ENCODE data around the gene TCF4.

TCF4 gene

GRCh38 chr18:55243255-55243654 lies 344.7 kb downstream of the TCF4 start:
- Histone ChIP-seq H3K4me2 (ENCODE audit: low read length) (peak overlapping the region; percentile 71), H3K27me3 (ENCODE audit: control insufficient read depth, insufficient read depth, low read length) (no peaks in the 10 kb centered on the region), H3K4me1 (ENCODE audit: control insufficient read depth, insufficient read depth, low read length) (peaks cover 35% of the 10 kb centered on the region), H3K36me3 (ENCODE audit: insufficient read depth, low read length) (no peaks in the 10 kb centered on the region), H3K9me3 (replicated peaks; ENCODE audit: low read length) (no peaks in the 10 kb centered on the region), H3K9ac (ENCODE audit: low read depth, low read length) (no peak overlapping the region), H3K4me3 (ENCODE audit: low read length) (no peak overlapping the region)

GRCh38 chr18:55240978-55241377 lies 347.0 kb downstream of the TCF4 start:
- Histone ChIP-seq H3K9ac (ENCODE audit: low read depth, low read length) (no peak overlapping the region), H3K9me3 (replicated peaks; ENCODE audit: low read length) (no peaks in the 10 kb centered on the region), H3K4me1 (ENCODE audit: control insufficient read depth, insufficient read depth, low read length) (peaks cover 28% of the 10 kb centered on the region), H3K27me3 (ENCODE audit: control insufficient read depth, insufficient read depth, low read length) (no peaks in the 10 kb centered on the region), H3K36me3 (ENCODE audit: insufficient read depth, low read length) (no peaks in the 10 kb centered on the region), H3K4me2 (ENCODE audit: low read length) (no peak overlapping the region), H3K4me3 (ENCODE audit: low read length) (no peak overlapping the region)

DNA sequence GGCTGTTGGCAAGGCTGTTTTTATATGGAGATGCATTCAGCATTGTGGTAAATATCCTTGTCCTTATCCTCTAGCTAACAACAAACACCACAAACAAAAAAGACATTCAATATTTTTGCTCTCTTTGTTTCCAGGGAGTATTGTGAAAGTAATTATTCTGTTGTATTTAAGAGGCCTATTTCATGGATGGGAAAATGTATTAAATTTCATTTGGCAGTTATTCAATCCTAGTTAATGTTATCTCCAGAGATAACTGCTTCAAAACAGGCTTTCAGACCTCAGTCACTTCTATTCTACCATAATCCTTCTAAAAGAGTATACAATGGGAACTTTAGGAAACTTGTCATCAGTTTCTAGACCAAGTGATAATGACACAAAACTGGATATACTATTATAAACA lies 348.3 kb downstream of the TCF4 start:
- Histone ChIP-seq H3K4me3 (ENCODE audit: low read length) (no peak overlapping the region), H3K36me3 (ENCODE audit: insufficient read depth, low read length) (no peaks in the 10 kb centered on the region)

GRCh38 chr18:55237660-55238059 lies 350.3 kb downstream of the TCF4 start:
- Histone ChIP-seq H3K36me3 (ENCODE audit: insufficient read depth, low read length) (peaks cover under 1% of the 10 kb centered on the region), H3K9me3 (replicated peaks; ENCODE audit: low read length) (no peaks in the 10 kb centered on the region), H3K27me3 (ENCODE audit: control insufficient read depth, insufficient read depth, low read length) (no peaks in the 10 kb centered on the region), H3K4me3 (ENCODE audit: low read length) (no peak overlapping the region), H3K4me2 (ENCODE audit: low read length) (no peak overlapping the region), H3K9ac (ENCODE audit: low read depth, low read length) (no peak overlapping the region), H3K4me1 (ENCODE audit: control insufficient read depth, insufficient read depth, low read length) (peaks cover 6% of the 10 kb centered on the region)

More for the DNA sequence above, 348.3 kb downstream of the TCF4 start:
- Histone ChIP-seq H3K9ac (ENCODE audit: low read depth, low read length) (no peak overlapping the region), H3K4me2 (ENCODE audit: low read length) (no peak overlapping the region), H3K27me3 (ENCODE audit: control insufficient read depth, insufficient read depth, low read length) (no peaks in the 10 kb centered on the region), H3K4me1 (ENCODE audit: control insufficient read depth, insufficient read depth, low read length) (peaks cover 18% of the 10 kb centered on the region), H3K9me3 (replicated peaks; ENCODE audit: low read length) (no peaks in the 10 kb centered on the region)

DNA sequence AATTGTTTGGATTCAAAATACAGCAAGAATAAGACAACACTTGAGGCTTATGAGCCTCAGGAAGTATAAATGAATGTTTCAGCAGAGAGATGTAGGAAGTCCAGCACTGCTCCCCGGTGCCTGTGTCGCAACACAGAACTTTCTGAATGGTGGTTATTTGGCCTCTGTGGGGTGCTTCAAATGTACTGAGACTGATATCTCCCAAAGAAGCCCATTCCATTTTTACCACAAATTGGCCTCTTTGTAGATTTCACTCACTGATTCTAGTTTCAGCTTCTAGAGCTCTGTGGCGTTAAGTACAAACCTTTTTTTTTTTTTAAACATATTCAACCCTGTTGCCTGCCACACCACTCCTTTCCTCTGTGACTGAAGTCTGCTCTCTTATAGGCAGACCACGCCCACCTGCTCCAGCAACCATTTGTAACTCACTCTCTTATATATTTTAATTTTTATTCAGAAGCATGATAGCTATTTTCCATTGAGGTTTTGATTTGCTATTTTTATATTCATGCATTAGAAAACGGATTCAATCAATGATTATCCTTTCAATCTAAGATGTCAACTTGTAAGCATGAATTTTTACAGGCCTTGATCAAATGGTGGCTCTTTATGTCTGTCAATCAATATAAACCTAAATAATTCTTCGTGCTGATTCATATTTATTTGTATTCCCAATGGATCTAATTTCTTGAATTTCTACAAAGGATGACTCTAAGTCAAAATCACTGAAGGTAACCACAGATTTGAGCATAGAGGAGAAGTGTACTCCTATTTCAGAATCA lies 351.7 kb downstream of the TCF4 start:
- H3K4me1 ChIP-seq (ENCODE audit: control insufficient read depth, insufficient read depth, low read length), result peaks cover 6% of the 10 kb centered on the region
- H3K4me3 ChIP-seq (ENCODE audit: low read length), result no peak overlapping the region
- H3K36me3 ChIP-seq (ENCODE audit: insufficient read depth, low read length), result peaks cover 10% of the 10 kb centered on the region
- H3K9ac ChIP-seq (ENCODE audit: low read depth, low read length), result no peak overlapping the region
- H3K4me2 ChIP-seq (ENCODE audit: low read length), result no peak overlapping the region
- H3K27me3 ChIP-seq (ENCODE audit: control insufficient read depth, insufficient read depth, low read length), result no peaks in the 10 kb centered on the region
- no peaks in the 10 kb centered on the region for H3K9me3 ChIP-seq (replicated peaks; ENCODE audit: low read length)

- no peaks in the 10 kb centered on the region for H3K27me3 ChIP-seq (ENCODE audit: control insufficient read depth, insufficient read depth, low read length)
- H3K9me3 ChIP-seq (replicated peaks; ENCODE audit: low read length), result no peaks in the 10 kb centered on the region
- H3K9ac ChIP-seq (ENCODE audit: low read depth, low read length), result no peak overlapping the region
- H3K4me2 ChIP-seq (ENCODE audit: low read length), result no peak overlapping the region
- peaks cover 6% of the 10 kb centered on the region for H3K4me1 ChIP-seq (ENCODE audit: control insufficient read depth, insufficient read depth, low read length)
- H3K36me3 ChIP-seq (ENCODE audit: insufficient read depth, low read length), result peaks cover 22% of the 10 kb centered on the region
- no peak overlapping the region for H3K4me3 ChIP-seq (ENCODE audit: low read length)
Measured at GRCh38 chr18:55235094-55235461, 352.9 kb downstream of the TCF4 start.

DNA sequence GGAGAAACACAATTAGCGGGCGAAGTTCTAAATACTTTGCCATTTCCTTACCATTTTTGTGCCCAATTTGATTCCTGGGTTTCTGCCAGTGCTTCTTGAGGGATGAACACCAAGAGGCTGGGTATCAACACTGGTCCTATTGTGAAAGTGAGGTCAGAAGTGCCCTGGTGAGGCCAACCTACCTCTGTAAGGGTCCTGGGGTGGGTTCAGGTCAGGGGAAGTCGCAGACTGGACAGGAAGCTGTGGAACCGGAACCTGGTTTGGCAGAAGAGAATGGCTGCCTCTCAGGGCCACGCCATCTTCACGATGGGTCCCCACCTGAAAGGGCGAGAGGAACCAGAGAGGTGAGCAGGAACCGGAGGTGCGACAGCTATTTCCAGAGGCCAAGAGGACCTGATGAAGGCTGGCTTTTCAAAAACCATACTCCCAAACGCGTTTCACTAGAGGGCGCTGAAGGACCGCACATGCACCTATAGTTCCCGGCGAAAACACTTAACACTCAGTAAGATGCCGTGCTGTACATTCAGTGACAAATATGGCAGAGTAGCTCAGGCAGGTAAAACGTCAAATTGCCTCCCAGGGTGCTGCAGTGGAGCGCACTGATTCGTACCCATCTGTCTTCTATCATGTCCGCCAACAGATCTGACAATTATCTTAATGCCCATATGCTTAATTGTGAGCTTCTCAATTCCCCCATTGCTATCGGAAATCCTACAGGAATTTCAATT lies 353.5 kb downstream of the TCF4 start:
- H3K9ac ChIP-seq (ENCODE audit: low read depth, low read length), result no peak overlapping the region

DNA sequence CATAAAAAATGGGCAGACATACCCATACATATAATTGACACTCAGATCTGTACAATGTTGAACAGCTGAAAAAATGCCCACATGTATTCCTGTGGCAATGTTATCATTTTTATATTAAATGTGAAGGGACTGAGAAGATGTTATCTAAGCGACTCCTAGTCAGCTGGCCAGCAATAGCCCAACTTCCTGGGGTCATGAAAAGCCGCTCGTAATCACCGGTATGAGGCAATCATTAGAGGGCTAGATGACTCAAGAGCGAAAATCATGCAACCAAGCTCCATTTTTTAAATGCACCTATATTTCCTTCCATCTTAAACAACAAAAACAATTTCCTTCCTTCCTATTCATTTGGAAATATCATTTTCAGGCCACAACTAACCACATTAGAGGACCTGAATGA lies 354.1 kb downstream of the TCF4 start:
- Histone ChIP-seq H3K4me2 (ENCODE audit: low read length) (no peak overlapping the region), H3K9me3 (replicated peaks; ENCODE audit: low read length) (no peaks in the 10 kb centered on the region), H3K4me3 (ENCODE audit: low read length) (no peak overlapping the region), H3K4me1 (ENCODE audit: control insufficient read depth, insufficient read depth, low read length) (peaks cover 6% of the 10 kb centered on the region), H3K36me3 (ENCODE audit: insufficient read depth, low read length) (peaks cover 25% of the 10 kb centered on the region), H3K27me3 (ENCODE audit: control insufficient read depth, insufficient read depth, low read length) (no peaks in the 10 kb centered on the region), H3K9ac (ENCODE audit: low read depth, low read length) (no peak overlapping the region)

More for the DNA sequence above, 353.5 kb downstream of the TCF4 start:
- no peaks in the 10 kb centered on the region for H3K9me3 ChIP-seq (replicated peaks; ENCODE audit: low read length)
- H3K4me2 ChIP-seq (ENCODE audit: low read length), result peak overlapping the region; percentile 18
- no peak overlapping the region for H3K4me3 ChIP-seq (ENCODE audit: low read length)
- H3K27me3 ChIP-seq (ENCODE audit: control insufficient read depth, insufficient read depth, low read length), result no peaks in the 10 kb centered on the region
- peaks cover 6% of the 10 kb centered on the region for H3K4me1 ChIP-seq (ENCODE audit: control insufficient read depth, insufficient read depth, low read length)
- H3K36me3 ChIP-seq (ENCODE audit: insufficient read depth, low read length), result peaks cover 23% of the 10 kb centered on the region

DNA sequence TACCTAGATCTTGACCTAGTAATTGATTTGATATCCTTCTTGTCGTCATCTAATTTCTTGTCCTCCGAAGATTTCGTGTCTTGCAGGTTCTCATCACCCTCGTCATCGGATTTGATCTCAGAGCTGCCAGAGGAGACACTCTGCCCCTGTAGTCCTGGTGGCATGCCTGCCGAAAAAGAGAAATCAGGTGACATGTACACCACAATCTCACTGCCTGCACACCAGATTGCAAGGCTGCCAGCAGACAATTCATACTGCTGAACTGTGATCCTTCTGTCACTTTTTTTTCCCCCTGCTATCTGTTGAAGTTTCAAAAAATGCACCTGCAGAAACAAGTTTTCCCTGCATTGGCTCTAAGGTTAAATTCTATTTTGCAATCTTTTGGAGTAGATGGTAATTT lies 355.5 kb downstream of the TCF4 start:
- H3K4me3 ChIP-seq (ENCODE audit: low read length), result no peak overlapping the region
- no peak overlapping the region for H3K9ac ChIP-seq (ENCODE audit: low read depth, low read length)
- no peaks in the 10 kb centered on the region for H3K9me3 ChIP-seq (replicated peaks; ENCODE audit: low read length)
- no peaks in the 10 kb centered on the region for H3K27me3 ChIP-seq (ENCODE audit: control insufficient read depth, insufficient read depth, low read length)
- peaks cover 6% of the 10 kb centered on the region for H3K4me1 ChIP-seq (ENCODE audit: control insufficient read depth, insufficient read depth, low read length)
- H3K36me3 ChIP-seq (ENCODE audit: insufficient read depth, low read length), result peaks cover 29% of the 10 kb centered on the region
- no peak overlapping the region for H3K4me2 ChIP-seq (ENCODE audit: low read length)

DNA sequence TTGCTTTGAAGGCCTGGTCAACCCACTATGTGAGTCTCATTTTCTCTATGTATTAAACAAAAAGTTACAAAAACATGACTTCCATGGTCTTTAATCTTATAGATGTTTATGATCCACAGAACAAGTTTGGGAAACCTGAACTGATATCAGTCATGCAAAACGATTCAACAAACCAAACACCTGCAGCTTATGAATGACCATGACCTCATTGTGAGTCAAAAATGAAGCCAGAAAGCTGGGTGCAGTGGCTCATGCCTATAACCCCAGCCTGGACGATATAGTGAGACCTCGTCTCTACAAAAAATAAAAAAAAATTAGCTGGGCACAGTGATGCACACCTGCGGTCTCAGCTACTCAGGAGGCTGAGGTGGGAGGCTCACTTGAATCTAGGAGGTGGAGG lies 358.3 kb downstream of the TCF4 start:
- Histone ChIP-seq H3K4me2 (ENCODE audit: low read length) (no peak overlapping the region), H3K4me3 (ENCODE audit: low read length) (no peak overlapping the region), H3K4me1 (ENCODE audit: control insufficient read depth, insufficient read depth, low read length) (peaks cover 7% of the 10 kb centered on the region), H3K9ac (ENCODE audit: low read depth, low read length) (no peak overlapping the region), H3K27me3 (ENCODE audit: control insufficient read depth, insufficient read depth, low read length) (no peaks in the 10 kb centered on the region), H3K36me3 (ENCODE audit: insufficient read depth, low read length) (peaks cover 29% of the 10 kb centered on the region), H3K9me3 (replicated peaks; ENCODE audit: low read length) (no peaks in the 10 kb centered on the region)

- peaks cover 29% of the 10 kb centered on the region for H3K36me3 ChIP-seq (ENCODE audit: insufficient read depth, low read length)
- H3K4me2 ChIP-seq (ENCODE audit: low read length), result no peak overlapping the region
- no peak overlapping the region for H3K9ac ChIP-seq (ENCODE audit: low read depth, low read length)
- H3K27me3 ChIP-seq (ENCODE audit: control insufficient read depth, insufficient read depth, low read length), result no peaks in the 10 kb centered on the region
- H3K9me3 ChIP-seq (replicated peaks; ENCODE audit: low read length), result no peaks in the 10 kb centered on the region
- H3K4me1 ChIP-seq (ENCODE audit: control insufficient read depth, insufficient read depth, low read length), result peaks cover 6% of the 10 kb centered on the region
- H3K4me3 ChIP-seq (ENCODE audit: low read length), result no peak overlapping the region
Measured at GRCh38 chr18:55228707-55229106, 359.3 kb downstream of the TCF4 start.

GRCh38 chr18:55228191-55228590 lies 359.8 kb downstream of the TCF4 start:
- Histone ChIP-seq H3K9ac (ENCODE audit: low read depth, low read length) (no peak overlapping the region), H3K36me3 (ENCODE audit: insufficient read depth, low read length) (peaks cover 29% of the 10 kb centered on the region), H3K4me3 (ENCODE audit: low read length) (no peak overlapping the region), H3K4me2 (ENCODE audit: low read length) (no peak overlapping the region), H3K4me1 (ENCODE audit: control insufficient read depth, insufficient read depth, low read length) (peaks cover 6% of the 10 kb centered on the region), H3K27me3 (ENCODE audit: control insufficient read depth, insufficient read depth, low read length) (no peaks in the 10 kb centered on the region), H3K9me3 (replicated peaks; ENCODE audit: low read length) (no peaks in the 10 kb centered on the region)

All from skeletal muscle satellite cell (primary cell).